Measurements from ENCODE around the gene PEX10.
"Not testable (repeated sequence)": the region's sequence is repeated elsewhere in the genome, so short reads cannot be mapped to it uniquely, and the experiment has no call there.

PEX10 gene

GRCh38 chr1:2443277-2444137, 31.1 kb upstream of the PEX10 start:
- peak in 1 of 2 donors; percentile 48 for DNase-seq

DNA sequence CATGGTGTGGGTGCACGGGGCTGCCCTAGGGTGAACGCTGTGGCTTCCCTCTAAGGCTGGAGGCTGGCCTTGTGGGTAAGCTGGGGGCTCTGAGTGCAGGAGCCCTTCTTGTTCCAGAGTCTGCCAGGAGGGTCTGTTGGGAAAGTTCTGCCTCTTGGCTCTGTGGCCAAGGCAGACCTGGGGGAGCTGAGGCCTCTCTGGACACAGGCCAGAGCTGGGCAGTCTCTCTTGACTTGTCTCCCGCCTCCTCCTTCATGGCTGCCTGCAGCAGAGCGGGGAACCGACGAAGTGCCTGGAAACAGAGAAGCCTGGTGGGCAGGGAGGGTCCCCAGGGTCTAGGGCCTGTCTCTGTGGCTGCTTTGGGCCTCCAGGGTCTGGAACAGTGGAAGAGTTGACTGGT, 30.3 kb upstream of the PEX10 start:
- no peak for DNase-seq

GRCh38 chr1:2441746-2442145, 29.4 kb upstream of the PEX10 start:
- no peak for DNase-seq

DNA sequence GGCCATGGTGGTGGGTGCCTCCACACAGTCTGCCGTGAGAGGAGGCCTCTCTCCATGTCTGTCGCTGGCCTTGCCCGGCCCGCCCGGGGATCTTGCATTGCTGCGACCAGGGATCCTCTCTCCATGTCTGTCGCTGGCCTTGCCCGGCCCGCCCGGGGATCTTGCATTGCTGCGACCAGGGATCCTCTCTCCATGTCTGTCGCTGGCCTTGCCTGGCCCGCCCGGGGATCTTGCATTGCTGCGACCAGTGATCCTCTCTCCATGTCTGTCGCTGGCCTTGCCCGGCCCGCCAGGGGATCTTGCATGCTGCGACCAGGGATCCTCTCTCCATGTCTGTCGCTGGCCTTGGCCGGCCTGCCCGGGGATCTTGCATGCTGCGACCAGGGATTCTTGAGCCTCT, 28.0 kb upstream of the PEX10 start:
- DNase-seq = not testable (repeated sequence)

DNA sequence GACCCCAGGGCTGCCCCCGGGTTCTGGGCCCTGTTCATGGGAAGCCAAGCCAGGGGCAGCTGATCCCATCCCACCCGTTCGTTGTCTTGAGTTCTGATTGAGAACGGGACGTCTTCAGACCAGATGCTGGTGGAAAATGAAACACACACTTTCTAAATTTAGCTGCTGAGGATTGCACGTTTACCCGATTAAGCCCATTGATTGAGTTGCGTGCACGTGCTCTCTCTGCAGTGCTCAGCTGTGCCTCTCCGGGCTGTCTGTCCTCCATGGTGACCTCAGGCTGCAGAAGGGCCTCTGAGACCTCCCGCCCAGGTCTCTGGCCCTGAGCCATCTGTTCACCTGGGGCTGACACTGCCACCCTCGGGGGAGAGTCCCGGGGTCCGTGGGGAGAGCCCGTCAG, 27.0 kb upstream of the PEX10 start:
- no peak for DNase-seq

DNA sequence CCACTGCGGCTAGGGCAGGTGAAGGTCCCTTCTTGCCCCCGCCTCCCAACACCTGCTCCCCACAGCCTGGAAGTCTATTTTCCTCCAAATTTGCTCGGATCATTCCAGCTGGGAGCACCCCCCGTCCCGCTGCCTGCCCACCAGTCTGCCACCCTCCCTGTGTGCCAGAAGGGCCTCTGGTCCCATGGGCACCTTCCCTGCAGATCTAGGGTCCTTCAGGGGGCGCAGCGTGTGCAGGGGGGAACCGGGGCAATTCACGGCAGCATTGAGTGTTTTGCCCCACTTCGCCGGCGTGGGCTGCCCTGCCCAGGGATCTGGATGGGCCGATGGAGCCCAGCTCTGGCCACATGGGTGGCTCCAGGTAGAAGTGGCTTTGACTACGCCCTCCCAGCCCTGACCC, 26.3 kb upstream of the PEX10 start:
- DNase-seq = no peak

DNA sequence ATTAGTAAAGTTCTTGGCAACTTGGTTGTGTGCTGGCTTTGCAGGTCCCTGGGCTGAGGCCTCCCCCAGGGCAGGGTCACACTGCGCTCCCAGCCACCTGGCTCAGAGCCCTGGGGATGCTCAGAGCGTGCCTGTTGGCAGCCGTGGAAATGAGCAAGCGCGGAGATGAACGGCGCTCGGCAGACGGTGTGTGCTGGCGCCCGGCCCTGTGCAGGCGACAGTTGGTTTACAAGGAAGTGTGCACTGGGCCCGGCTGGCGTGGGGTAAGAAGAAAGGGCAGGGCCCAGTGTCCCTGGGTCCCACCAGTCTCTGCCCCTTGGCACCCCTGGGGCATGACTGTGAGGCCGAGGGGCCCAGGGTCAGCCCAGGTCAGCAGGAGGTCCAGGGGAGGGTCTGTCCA, 25.7 kb upstream of the PEX10 start:
- DNase-seq = no peak

DNA sequence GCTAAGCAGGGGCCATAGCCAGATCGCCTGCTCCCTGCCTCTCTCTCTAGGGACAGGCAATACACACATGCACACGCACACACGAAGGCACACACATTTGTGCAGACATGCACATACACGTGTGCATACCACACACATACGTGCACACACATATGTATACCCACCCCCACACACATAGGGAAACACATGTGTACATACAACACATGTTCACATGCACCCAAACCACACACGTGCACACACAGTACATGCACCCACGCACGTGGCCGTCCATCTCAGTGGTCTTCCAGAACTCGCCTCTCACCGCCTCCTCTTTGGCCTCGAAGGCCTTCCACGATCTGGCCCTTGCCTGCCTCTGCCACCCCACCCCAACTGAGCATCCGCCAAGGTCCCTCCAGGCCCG, 25.3 kb upstream of the PEX10 start:
- no peak for DNase-seq

DNA sequence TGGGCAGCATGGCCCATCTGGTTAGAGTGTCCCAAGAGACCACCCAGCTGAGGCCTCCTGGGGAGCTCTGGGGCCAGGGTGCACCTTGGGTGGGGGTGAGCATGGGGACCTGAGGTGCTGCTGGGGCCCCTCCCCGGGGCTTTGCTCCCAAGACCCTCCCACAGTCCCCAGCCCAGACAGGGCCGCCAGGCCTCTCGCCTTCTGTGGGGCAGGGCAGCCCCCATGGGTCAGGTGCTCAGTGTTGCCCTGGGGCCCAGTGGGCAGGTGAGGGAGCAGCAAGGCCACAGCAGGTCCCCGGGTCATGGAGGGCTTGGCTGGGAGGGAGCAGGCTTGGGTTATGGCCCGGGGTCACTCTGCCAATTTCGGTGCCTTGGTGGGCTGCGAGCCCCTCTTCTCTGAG, 24.5 kb upstream of the PEX10 start:
- DNase-seq = no peak

GRCh38 chr1:2435746-2436355, 23.5 kb upstream of the PEX10 start:
- no peak for DNase-seq

GRCh38 chr1:2435091-2435490, 22.7 kb upstream of the PEX10 start:
- no peak for DNase-seq

DNA sequence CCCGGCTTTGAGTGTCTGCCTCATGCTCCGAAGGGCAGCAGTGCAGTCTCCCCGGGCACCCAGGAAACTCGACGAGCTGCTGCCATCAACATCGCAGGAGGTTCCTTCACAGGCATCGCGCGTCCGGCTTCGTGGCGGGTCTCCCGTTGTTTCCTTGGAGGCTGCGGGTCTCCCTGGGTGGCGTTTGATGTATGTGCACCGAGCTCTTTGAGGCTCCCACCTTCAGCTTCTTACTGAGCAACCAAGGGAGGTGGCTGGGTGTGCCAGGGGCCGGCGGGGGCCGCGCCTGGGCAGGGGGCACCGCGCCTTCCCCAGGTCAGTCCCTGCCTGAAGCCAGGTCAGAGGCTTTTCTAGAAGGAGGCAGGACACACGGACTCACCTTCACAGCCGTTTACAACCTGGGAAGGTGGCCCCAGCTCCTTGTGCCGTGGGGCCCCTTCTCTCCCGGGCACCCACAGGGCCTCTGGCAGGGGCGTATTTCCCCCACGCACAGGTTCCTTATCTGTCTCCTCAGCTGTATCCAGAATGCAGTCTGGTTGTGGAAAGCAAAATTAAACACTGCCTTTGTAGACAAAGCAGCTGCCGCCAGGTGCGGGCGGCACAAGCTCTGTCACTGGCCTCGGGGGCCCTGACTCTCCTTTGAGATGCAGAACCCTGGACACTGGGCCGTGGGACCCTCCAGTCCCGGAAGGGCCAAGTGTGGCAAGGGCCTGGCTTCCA, 21.7 kb upstream of the PEX10 start:
- no peak for DNase-seq

DNA sequence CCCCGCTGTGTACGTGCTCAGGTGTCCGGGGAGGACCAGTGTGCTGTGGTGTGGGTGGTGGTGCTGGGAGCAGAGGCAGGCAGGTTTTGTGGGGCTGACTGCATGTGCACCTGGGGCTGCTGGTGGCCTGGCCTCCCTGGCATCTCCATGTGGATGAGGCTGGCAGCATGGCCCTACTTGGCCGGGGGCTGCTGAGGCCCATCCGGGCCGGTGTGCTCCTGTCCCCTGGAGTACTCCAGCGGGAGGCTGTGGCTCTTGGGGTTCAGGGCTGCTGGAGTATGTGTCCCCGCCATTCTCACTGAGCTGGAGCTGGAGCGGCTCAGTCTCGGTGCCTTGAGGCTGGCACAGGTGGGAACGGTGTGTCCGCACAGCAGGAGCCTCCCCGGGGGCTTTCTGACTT, 20.8 kb upstream of the PEX10 start:
- DNase-seq = no peak

- no peak for DNase-seq
These were observed 20.1 kb upstream of the PEX10 start for GRCh38 chr1:2432441-2432844.

- no peak for DNase-seq
These were observed 19.2 kb upstream of the PEX10 start for GRCh38 chr1:2431518-2431917.

DNA sequence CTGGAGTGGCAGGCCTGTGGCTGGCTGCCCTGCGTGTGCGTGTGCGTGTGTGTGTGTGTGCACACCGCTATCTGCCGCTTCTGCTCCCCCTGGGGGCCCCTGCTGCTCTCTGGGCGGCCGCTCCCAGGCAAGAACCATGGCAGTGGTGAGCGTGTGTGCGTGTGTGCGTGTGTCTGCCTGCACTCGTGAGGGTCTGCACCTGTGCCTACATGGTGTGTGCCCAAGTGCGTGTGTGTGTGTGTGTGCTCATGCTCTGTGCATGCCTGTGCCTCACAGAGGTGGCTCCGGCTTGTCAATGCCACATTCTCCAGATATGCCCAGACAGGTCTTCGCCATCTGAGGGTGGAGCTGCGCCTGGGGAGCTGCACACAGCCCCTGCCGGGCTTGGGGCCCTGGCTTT, 18.7 kb upstream of the PEX10 start:
- no peak for DNase-seq

GRCh38 chr1:2430592-2430973, 18.2 kb upstream of the PEX10 start:
- DNase-seq = no peak

DNA sequence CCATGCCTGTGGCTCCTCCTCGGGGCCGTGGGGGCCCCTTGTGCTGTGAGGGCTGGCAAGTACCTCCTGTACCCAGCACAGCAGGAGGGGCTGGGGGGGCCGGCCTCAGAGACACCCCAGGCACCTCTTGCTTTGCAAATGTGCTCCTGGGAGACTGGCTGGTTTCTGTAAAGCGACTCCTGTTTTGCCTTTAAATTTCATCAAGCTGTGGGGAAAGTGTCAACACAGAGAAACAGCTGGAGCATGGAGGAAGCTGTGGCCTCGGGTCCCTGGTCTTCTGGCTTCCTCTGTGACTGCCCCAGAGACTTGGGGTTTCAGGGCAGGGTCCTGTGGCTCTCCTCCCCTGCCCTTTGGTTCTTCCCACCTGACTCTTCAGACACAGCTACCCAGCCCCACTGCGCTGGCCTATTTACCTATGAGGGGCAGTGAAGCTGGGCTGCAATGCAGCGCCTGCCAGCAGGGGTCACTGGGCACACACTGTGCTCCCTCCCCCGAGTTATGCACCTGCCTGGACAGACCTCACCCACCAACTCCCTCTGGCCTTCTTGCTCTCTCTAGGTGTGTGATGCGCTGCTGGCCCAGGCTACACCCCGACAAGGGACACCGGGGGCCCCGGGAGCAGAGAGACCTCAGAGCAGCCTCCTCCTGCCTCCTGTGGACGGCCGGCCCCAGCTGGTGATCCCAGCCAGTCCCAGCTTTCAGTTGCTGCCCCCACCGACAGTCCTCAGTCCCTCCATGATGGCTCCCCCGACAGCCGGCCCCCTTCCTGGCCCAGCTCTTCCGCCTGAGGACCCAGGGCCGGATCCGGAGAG, 17.6 kb upstream of the PEX10 start:
- peak in 1 of 2 donors; percentile 53 for DNase-seq

GRCh38 chr1:2428490-2428889, 16.1 kb upstream of the PEX10 start:
- no peak for DNase-seq

DNA sequence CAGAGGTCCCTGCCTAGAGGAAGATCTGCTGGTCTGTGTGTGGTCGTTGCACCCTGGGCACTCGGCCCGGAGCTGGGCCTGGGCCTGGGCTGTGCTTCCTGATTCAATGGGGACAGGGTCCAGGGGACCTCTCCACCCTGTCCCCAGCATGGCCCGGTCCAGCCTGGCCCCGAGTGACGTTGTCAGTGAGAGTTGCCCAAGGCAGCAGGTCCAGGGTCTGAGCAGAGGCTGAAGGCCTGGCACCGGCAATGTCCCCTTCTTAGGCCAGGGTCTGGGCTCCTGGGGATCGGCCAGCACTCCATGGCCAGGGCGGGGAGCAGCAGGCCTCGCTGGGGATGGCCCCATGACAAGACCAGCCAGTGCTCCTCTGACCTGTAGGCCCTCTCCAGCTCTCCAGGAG, 15.6 kb upstream of the PEX10 start:
- DNase-seq = no peak

DNA sequence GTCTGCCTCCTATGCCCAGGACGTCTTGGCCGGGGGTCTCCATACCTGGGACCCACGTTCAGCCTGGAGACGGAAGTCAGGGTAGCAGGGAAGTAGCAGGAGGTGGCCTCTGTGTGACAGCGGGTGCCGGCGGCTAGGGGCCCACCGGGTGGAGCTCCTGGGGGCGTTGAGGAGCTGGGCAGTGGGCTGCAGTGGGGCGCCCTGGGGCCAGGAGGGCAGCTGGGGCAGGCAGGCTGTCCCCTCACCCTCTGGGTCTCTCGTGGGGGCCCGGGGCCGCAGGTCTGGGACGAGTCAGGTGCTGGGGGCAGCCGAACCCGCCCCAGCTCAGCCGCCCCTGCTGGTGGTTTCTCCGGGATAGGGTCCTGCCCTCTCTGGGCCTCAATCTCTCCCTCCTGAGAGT, 14.7 kb upstream of the PEX10 start:
- no peak for DNase-seq

DNA sequence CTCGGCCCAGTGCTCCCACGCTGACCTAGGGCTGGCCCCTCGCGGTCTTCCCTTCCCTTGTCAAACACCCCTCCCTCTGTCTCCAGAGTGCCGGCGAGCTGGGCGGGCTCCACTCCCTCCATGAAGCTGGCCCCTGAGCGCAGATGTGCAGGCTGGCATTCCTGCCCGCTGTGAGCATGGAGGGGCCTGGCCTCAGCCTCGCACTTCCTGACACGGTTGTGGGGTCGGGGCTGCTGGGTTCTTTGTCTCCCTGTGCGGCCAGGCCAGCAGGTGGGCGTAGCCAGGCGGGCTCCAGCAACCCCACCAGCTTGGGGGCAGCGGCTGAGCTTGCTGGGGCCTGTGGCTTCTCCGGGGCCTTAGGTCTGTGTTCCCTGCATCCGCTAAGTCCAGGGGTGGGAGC, 14.2 kb upstream of the PEX10 start:
- DNase-seq = no peak

- no peak for DNase-seq
These were observed 13.5 kb upstream of the PEX10 start for GRCh38 chr1:2425892-2426291.
